Measurements from ENCODE around the gene WDFY4.

The WDFY4 gene

GRCh38 chr10:48729941-48730457 lies 45.3 kb downstream of the WDFY4 start:
- no peak for DNase-seq
- H3K4me1 ChIP-seq, result no peaks in the 10 kb centered on the region
- TF ChIP-seq CTCF (IDR thresholded peaks at IDR 0.05), result no peak
- no peaks in the 10 kb centered on the region for H3K27me3 ChIP-seq
- intact Hi-C loops (cut with DNase I; ENCODE audit: low total_unique reads), result no loop called here
- no peaks in the 10 kb centered on the region for H3K9me3 ChIP-seq
- no peaks in the 10 kb centered on the region for H3K36me3 ChIP-seq
- H3K27ac ChIP-seq, result no peak overlapping the region
- H3K4me3 ChIP-seq, result no peak overlapping the region

DNA sequence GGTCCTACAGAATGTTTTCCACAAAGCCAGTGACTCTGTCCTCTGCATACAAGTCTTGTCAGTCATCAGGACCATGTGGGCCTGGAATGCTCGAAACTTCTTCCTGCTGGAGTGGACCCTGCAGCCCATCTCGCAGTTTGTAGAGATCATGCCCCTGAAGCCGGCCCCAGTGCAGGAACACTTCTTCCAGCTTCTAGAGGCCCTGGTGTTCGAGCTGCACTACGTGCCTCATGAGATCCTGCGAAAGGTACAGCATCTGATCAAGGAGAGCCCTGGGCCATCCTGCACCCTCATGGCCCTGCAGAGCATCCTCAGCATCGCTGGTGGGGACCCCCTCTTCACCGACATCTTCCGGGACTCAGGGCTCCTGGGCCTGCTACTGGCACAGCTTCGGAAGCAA lies 46.5 kb downstream of the WDFY4 start:
- Histone ChIP-seq H3K27ac (no peak overlapping the region), H3K27me3 (no peaks in the 10 kb centered on the region), H3K36me3 (no peaks in the 10 kb centered on the region), H3K4me3 (no peak overlapping the region), H3K4me1 (no peaks in the 10 kb centered on the region), H3K9me3 (no peaks in the 10 kb centered on the region)
- TF ChIP-seq CTCF (IDR thresholded peaks at IDR 0.05), result no peak
- DNase-seq, result no peak
- intact Hi-C loops (cut with DNase I; ENCODE audit: low total_unique reads), result no loop called here

GRCh38 chr10:48731654-48732053 lies 47.0 kb downstream of the WDFY4 start:
- Histone ChIP-seq H3K27me3 (no peaks in the 10 kb centered on the region), H3K27ac (no peak overlapping the region), H3K9me3 (no peaks in the 10 kb centered on the region), H3K36me3 (no peaks in the 10 kb centered on the region), H3K4me1 (no peaks in the 10 kb centered on the region), H3K4me3 (no peak overlapping the region)
- DNase-seq, result no peak
- intact Hi-C loops (cut with DNase I; ENCODE audit: low total_unique reads), result no loop called here
- no peak for TF ChIP-seq CTCF (IDR thresholded peaks at IDR 0.05)

DNA sequence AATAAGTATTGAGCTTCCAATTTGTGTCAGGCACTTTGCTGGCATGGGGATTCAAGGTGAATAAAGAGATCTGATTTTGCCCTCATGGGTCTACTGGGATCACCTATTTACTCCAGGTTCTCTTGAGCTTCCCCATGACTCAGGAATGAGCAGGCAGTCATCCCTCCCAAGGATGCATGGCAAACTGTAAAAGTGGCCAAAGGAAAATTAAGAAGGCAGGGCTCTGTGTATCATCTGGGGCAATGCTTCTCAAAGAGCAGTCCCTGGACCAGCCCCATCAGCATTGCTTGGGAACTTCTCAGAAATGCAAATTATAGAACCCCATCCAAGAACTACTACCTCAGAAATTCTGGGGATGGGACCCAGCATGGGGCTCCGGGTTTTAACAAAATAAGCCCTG lies 48.7 kb downstream of the WDFY4 start:
- intact Hi-C loops (cut with DNase I; ENCODE audit: low total_unique reads), result no loop called here
- Histone ChIP-seq H3K36me3 (no peaks in the 10 kb centered on the region), H3K4me3 (no peak overlapping the region), H3K27me3 (no peaks in the 10 kb centered on the region), H3K4me1 (no peaks in the 10 kb centered on the region), H3K9me3 (no peaks in the 10 kb centered on the region), H3K27ac (no peak overlapping the region)
- DNase-seq, result no peak
- no peak for TF ChIP-seq CTCF (IDR thresholded peaks at IDR 0.05)

- Histone ChIP-seq H3K4me3 (no peak overlapping the region), H3K27ac (no peak overlapping the region), H3K9me3 (no peaks in the 10 kb centered on the region), H3K27me3 (no peaks in the 10 kb centered on the region), H3K36me3 (no peaks in the 10 kb centered on the region), H3K4me1 (no peaks in the 10 kb centered on the region)
- no peak for DNase-seq
- TF ChIP-seq CTCF (IDR thresholded peaks at IDR 0.05), result no peak
- intact Hi-C loops (cut with DNase I; ENCODE audit: low total_unique reads), result no loop called here
These were observed 51.2 kb downstream of the WDFY4 start for GRCh38 chr10:48735836-48736390.

DNA sequence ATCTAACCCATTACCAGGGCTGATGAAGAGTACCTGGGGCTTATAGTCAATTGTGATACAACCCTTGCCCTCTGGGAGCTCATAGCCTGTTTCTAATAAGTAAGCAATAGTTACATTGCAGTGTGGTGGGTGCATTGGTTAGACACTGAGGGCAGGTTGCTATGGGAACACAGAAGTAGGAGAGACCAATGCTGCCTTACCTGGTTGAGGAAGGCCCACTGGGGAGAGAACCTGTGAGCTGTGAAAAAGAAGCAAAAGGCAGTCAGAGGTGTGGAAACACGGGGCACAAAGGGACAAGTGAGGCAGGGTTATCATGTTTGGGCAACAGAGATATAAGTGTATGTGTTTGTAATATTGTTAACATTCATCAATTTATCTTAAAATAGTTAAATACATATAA lies 51.9 kb downstream of the WDFY4 start:
- H3K27me3 ChIP-seq, result no peaks in the 10 kb centered on the region
- H3K4me1 ChIP-seq, result no peaks in the 10 kb centered on the region
- no peak overlapping the region for H3K4me3 ChIP-seq
- no peak overlapping the region for H3K27ac ChIP-seq
- no peaks in the 10 kb centered on the region for H3K36me3 ChIP-seq
- no peaks in the 10 kb centered on the region for H3K9me3 ChIP-seq
- DNase-seq, result no peak
- intact Hi-C loops (cut with DNase I; ENCODE audit: low total_unique reads), result no loop called here
- no peak for TF ChIP-seq CTCF (IDR thresholded peaks at IDR 0.05)
